Right lobe of liver (tissue), 4 donors: ENCODE data around the gene CARD16.

Experiments
- CTCF ChIP-seq, 4 donors: fragments of 200-600 bp in 3 of 4; fragments of 450-650 bp in 1 of 4; IDR thresholded peaks; one replicate each; pipeline versions ENCODE4 v1.5.1 to v1.8.0; 2016 to 2022; ENCODE audit warnings: antibody characterized with exemption in 4 of 4, mild to moderate bottlenecking in 2 of 4
- POLR2A ChIP-seq: fragments of 450-650 bp; IDR thresholded peaks from one replicate; pipeline ENCODE4 v1.6.1; 2017; ENCODE audit warnings: antibody characterized with exemption, mild to moderate bottlenecking
- donor health status: DM: no; HTN: no; CAD: no.
- donor health status: DM: no; HTN: no; CAD: no.
- donor health status: DM: no; HTN: yes; CAD: no.

GRCh38 chr11:105005451-105005845, 39.7 kb downstream of the CARD16 start:
- TF ChIP-seq POLR2A (no peak), CTCF (IDR thresholded peaks at IDR 0.05) (no peak)
